ENCODE results near the gene FBXO24. TPM values are rescaled to one million over a fixed set of nuclear protein-coding genes. Genes with fewer than 3 reads are reported as not detected.

Gene FBXO24
- total and polyA plus RNA-seq, 2 donors (not counting 1 experiment from before 2014, with no cell fraction given), result 0.23 to 0.33 TPM

DNA sequence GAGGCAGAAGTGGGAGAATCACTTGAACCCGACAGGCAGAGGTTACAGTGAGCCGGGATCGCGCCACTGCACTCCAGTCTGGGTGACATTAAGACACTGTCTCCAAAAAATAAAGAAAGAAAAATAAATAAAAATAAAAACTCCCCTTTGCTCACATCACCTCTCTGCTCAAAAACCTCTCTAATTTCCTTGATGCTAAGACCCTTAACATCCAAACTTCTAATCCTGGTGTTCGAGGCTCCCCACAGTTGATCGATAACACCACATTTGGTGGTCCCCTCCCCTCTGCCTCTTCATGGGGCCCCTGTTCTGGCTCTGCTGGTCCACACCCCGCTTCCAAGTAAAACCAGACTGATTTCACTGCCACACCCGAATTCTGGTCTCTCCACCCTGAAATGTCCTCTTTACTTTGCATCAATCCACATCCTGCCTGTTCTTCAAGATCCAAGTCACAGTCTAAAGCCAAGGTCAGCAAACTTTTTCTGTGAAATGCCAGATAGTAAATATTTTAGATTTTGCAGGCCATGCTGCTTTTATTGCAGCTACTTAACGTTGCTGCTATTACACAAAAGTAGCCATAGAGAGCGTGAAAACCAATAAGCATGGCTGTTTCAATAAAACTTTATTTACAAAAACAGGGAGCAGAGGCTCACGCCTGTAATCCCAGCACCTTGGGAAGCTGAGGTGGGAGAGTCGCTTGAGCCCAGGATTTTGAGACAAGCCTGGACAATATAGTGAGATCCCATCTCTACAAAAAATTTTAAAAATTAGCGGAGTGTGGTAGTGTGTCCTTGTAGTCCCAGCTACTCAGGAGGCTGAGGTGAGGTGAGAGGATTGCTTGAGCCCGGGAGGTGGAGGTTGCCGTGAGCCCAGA, 38.1 kb downstream of the FBXO24 start:
- no peaks in the 10 kb centered on the region for H3K36me3 ChIP-seq (ENCODE audit: control insufficient read depth, insufficient read depth, low read length)
- no peak overlapping the region for H2AFZ ChIP-seq (ENCODE audit: low read length)
- no peaks in the 10 kb centered on the region for H3K4me1 ChIP-seq (ENCODE audit: control insufficient read depth, extremely low read depth, insufficient read depth, low read length)
- H4K20me1 ChIP-seq (ENCODE audit: control insufficient read depth, extremely low read depth, insufficient read depth, low read length), result no peaks in the 10 kb centered on the region
- TF ChIP-seq, protein P1, sequence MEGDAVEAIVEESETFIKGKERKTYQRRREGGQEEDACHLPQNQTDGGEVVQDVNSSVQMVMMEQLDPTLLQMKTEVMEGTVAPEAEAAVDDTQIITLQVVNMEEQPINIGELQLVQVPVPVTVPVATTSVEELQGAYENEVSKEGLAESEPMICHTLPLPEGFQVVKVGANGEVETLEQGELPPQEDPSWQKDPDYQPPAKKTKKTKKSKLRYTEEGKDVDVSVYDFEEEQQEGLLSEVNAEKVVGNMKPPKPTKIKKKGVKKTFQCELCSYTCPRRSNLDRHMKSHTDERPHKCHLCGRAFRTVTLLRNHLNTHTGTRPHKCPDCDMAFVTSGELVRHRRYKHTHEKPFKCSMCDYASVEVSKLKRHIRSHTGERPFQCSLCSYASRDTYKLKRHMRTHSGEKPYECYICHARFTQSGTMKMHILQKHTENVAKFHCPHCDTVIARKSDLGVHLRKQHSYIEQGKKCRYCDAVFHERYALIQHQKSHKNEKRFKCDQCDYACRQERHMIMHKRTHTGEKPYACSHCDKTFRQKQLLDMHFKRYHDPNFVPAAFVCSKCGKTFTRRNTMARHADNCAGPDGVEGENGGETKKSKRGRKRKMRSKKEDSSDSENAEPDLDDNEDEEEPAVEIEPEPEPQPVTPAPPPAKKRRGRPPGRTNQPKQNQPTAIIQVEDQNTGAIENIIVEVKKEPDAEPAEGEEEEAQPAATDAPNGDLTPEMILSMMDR (conservative IDR thresholded peaks at IDR 0.05 in 1 of 2, IDR thresholded peaks at IDR 0.05 in 1 of 2; ENCODE audit: low read depth in 1 of 2, low read length in 2 of 2), result no peak
- TF ChIP-seq EZH2 (IDR thresholded peaks at IDR 0.05; ENCODE audit: low read length, missing control alignments), result no peak
- no peak overlapping the region for H3K4me3 ChIP-seq (replicated peaks in 1 of 4; ENCODE audit: control extremely low read depth in 1 of 4, insufficient read depth in 1 of 4, low read depth in 3 of 4, low read length in 4 of 4)
- no peaks in the 10 kb centered on the region for H3K27me3 ChIP-seq (ENCODE audit: control insufficient read depth, insufficient read depth, low read length)
- H3K79me2 ChIP-seq (ENCODE audit: control insufficient read depth, insufficient read depth, low read length), result no peaks in the 10 kb centered on the region
- no peaks in the 10 kb centered on the region for H3K9me3 ChIP-seq (ENCODE audit: control insufficient read depth, insufficient read depth, low read depth, low read length)
- no peak overlapping the region for H3K4me2 ChIP-seq (ENCODE audit: extremely low read depth, insufficient read depth, low read length)
- H3K27ac ChIP-seq (ENCODE audit: insufficient read depth, low read length), result no peak overlapping the region
- no peak for DNase-seq (ENCODE audit: low read depth in 2 of 2)
- H3K9ac ChIP-seq (ENCODE audit: insufficient read depth, low read length), result no peak overlapping the region

DNA sequence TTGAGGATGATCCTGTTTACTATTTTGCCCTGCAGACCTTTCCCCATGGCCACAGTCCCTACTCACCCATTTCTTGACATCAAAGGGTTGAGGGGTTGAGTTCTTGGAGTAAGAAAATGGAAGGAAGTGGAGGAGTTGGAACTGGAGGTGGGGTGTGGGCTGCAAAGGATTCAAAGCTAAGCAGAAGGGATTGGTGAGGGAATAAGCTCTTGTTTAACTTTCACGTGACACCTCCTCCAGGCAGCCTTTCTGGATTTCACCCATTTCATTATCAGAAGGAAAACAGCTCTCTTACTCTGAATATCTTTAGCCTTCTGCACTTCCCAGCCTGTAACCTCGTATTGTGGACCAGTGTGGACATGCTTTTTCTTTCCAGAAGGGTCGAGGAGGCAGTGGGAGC, 39.9 kb downstream of the FBXO24 start:
- no peaks in the 10 kb centered on the region for H3K27me3 ChIP-seq (ENCODE audit: control insufficient read depth, insufficient read depth, low read length)
- no peaks in the 10 kb centered on the region for H3K36me3 ChIP-seq (ENCODE audit: control insufficient read depth, insufficient read depth, low read length)
- H3K9me3 ChIP-seq (ENCODE audit: control insufficient read depth, insufficient read depth, low read depth, low read length), result no peaks in the 10 kb centered on the region
- H3K79me2 ChIP-seq (ENCODE audit: control insufficient read depth, insufficient read depth, low read length), result no peaks in the 10 kb centered on the region
- H3K4me1 ChIP-seq (ENCODE audit: control insufficient read depth, extremely low read depth, insufficient read depth, low read length), result no peaks in the 10 kb centered on the region
- peak overlapping the region in 2 of 4 experiments; percentile 23 to 38 for H3K4me3 ChIP-seq (replicated peaks in 1 of 4; ENCODE audit: control extremely low read depth in 1 of 4, insufficient read depth in 1 of 4, low read depth in 3 of 4, low read length in 4 of 4)
- no peaks in the 10 kb centered on the region for H4K20me1 ChIP-seq (ENCODE audit: control insufficient read depth, extremely low read depth, insufficient read depth, low read length)
- H3K4me2 ChIP-seq (ENCODE audit: extremely low read depth, insufficient read depth, low read length), result no peak overlapping the region
- H3K27ac ChIP-seq (ENCODE audit: insufficient read depth, low read length), result no peak overlapping the region
- no peak overlapping the region for H3K9ac ChIP-seq (ENCODE audit: insufficient read depth, low read length)
- no peak overlapping the region for H2AFZ ChIP-seq (ENCODE audit: low read length)
- TF ChIP-seq, protein P1 (conservative IDR thresholded peaks at IDR 0.05 in 1 of 2, IDR thresholded peaks at IDR 0.05 in 1 of 2; ENCODE audit: low read depth in 1 of 2, low read length in 2 of 2), result no peak
- TF ChIP-seq EZH2 (IDR thresholded peaks at IDR 0.05; ENCODE audit: low read length, missing control alignments), result no peak
- no peak for DNase-seq (ENCODE audit: low read depth in 2 of 2)

DNA sequence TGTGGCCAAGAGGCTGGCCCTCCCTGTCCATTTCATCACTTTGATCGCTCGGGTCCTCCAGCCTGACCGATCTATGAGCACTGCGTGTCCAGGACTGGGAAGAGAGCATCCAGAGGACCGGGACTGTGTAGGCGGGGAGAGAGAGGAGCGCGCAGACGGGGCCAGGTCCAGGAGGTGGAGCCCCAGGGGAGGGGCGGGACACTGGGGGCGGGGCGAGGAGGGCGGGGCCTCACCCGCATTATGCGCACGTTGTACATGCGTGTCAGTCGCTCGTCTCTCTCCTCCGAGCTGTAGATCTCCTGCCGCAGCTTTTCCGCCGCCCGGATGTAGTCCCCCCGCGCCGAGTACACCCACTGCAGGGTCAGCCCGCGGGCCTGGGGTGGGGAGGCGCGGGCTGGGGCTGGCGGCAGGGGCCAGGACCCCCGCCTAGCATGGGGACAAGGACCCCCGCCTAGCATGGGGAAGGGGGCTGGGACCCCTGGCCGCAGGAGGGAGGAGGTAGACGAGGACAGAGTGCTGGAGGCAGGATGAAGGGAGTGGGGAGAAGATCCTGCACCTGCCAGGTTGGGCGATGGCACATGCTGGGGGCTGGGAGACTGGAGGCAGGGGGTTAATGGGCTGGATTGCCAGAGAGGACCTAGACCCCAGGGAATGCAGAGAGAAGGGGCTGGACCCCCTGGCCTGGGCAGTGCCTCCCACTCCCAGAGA, 40.6 kb downstream of the FBXO24 start:
- no peak overlapping the region for H3K27ac ChIP-seq (ENCODE audit: insufficient read depth, low read length)
- TF ChIP-seq, protein P1 (conservative IDR thresholded peaks at IDR 0.05 in 1 of 2, IDR thresholded peaks at IDR 0.05 in 1 of 2; ENCODE audit: low read depth in 1 of 2, low read length in 2 of 2), result no peak
- no peak for TF ChIP-seq EZH2 (IDR thresholded peaks at IDR 0.05; ENCODE audit: low read length, missing control alignments)
- H3K4me3 ChIP-seq (replicated peaks in 1 of 4; ENCODE audit: control extremely low read depth in 1 of 4, insufficient read depth in 1 of 4, low read depth in 3 of 4, low read length in 4 of 4), result peak overlapping the region in 3 of 4 experiments; percentile 23 to 44 (median 29)
- no peaks in the 10 kb centered on the region for H3K9me3 ChIP-seq (ENCODE audit: control insufficient read depth, insufficient read depth, low read depth, low read length)
- H3K4me2 ChIP-seq (ENCODE audit: extremely low read depth, insufficient read depth, low read length), result peak overlapping the region; percentile 78
- H2AFZ ChIP-seq (ENCODE audit: low read length), result peak overlapping the region; percentile 76
- no peaks in the 10 kb centered on the region for H3K36me3 ChIP-seq (ENCODE audit: control insufficient read depth, insufficient read depth, low read length)
- H3K27me3 ChIP-seq (ENCODE audit: control insufficient read depth, insufficient read depth, low read length), result no peaks in the 10 kb centered on the region
- peak; percentile 74 to 79 for DNase-seq (ENCODE audit: low read depth in 2 of 2)
- no peaks in the 10 kb centered on the region for H3K79me2 ChIP-seq (ENCODE audit: control insufficient read depth, insufficient read depth, low read length)
- H4K20me1 ChIP-seq (ENCODE audit: control insufficient read depth, extremely low read depth, insufficient read depth, low read length), result no peaks in the 10 kb centered on the region
- H3K9ac ChIP-seq (ENCODE audit: insufficient read depth, low read length), result peak overlapping the region; percentile 30
- H3K4me1 ChIP-seq (ENCODE audit: control insufficient read depth, extremely low read depth, insufficient read depth, low read length), result no peaks in the 10 kb centered on the region
